Loucy (cell line): ENCODE results near the gene HOXC5.

Experiments
- EZH2phosphoT487 ChIP-seq: fragments of 200-600 bp; IDR thresholded peaks from 2 replicates; pipeline ENCODE4 v1.6.1; 2018; ENCODE audit warnings: antibody characterized with exemption, mild to moderate bottlenecking, moderate library complexity, borderline replicate concordance
- TF ChIP-seq, protein P1 (sequence below): fragments of 200-600 bp; sonication (generic); conservative IDR thresholded peaks from 2 replicates; pipeline ENCODE4 v1.5.1; 2014; ENCODE audit warnings: mild to moderate bottlenecking, antibody characterized with exemption, low read length

DNA sequence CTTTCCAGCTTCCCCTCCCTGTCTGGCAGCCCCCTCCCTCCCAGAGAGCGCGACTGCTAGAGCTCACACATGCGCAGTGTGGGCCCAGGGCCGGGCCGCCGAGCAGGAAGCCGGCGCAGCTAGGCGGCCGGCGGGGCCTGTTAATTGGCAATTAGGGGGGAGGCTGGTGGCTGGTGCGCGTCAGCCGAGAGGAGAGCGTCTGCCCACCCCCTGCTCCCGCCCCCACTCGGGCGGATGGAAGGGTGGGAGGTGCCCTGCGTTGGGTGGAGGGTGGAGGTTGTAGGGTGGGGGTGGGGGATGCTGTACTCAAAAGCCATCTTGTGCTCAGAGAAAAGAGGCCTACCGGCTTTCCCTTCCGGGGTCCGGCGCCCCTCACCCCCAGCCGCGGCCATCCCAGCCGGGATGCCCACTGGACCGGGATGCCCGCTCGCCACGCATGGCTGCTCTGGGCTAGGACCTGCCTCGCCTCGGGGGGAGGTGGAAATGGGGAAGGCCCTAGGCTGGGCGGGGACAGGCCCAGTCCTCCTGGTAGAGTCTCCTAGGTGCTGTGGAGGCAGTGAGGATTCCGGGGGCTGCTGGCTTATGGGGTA, 14.9 kb upstream of the HOXC5 start:
- TF ChIP-seq, protein P1, sequence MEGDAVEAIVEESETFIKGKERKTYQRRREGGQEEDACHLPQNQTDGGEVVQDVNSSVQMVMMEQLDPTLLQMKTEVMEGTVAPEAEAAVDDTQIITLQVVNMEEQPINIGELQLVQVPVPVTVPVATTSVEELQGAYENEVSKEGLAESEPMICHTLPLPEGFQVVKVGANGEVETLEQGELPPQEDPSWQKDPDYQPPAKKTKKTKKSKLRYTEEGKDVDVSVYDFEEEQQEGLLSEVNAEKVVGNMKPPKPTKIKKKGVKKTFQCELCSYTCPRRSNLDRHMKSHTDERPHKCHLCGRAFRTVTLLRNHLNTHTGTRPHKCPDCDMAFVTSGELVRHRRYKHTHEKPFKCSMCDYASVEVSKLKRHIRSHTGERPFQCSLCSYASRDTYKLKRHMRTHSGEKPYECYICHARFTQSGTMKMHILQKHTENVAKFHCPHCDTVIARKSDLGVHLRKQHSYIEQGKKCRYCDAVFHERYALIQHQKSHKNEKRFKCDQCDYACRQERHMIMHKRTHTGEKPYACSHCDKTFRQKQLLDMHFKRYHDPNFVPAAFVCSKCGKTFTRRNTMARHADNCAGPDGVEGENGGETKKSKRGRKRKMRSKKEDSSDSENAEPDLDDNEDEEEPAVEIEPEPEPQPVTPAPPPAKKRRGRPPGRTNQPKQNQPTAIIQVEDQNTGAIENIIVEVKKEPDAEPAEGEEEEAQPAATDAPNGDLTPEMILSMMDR: no peak
- TF ChIP-seq EZH2phosphoT487: no peak
